Heart right ventricle (tissue), 16 donors: ENCODE measurements around the gene CYTH2. TPM values are rescaled to one million over a fixed set of nuclear protein-coding genes. Genes with fewer than 3 reads are reported as not detected.

Experiments
- ATAC-seq, 8 donors: fragments of 200-7000 bp; cut with Tn5 transposase; one replicate each; pipeline ENCODE4 v1.9.1; 2020; ENCODE audit warnings: mild to moderate bottlenecking in 8 of 8, moderate library complexity in 8 of 8, moderate number of reproducible peaks in 1 of 8
- DNase-seq, 2 donors: peaks; one replicate each; pipeline ENCODE4 v3.0.0-alpha.2; 2020
- H3K27ac ChIP-seq, 10 donors: fragments of 200-600 bp; sonication (generic) in 2 of 10; one replicate each; pipeline versions ENCODE4 v1.5.0 to v1.8.0; 2020 to 2022; ENCODE audit warnings: mild to moderate bottlenecking in 3 of 10
- H3K27me3 ChIP-seq, 7 donors: fragments of 200-600 bp; one replicate each; pipeline ENCODE4 v1.8.0; 2021 to 2022; ENCODE audit warnings: mild to moderate bottlenecking in 2 of 7
- H3K36me3 ChIP-seq, 9 donors: fragments of 200-600 bp; sonication (generic) in 1 of 9; one replicate each; pipeline versions ENCODE4 v1.5.0 to v1.8.0; 2020 to 2022; ENCODE audit warnings: mild to moderate bottlenecking in 2 of 9
- H3K4me1 ChIP-seq, 9 donors: fragments of 200-600 bp; sonication (generic) in 1 of 9; one replicate each; pipeline versions ENCODE4 v1.5.0 to v1.8.0; 2020 to 2022; ENCODE audit warnings: mild to moderate bottlenecking in 4 of 9
- H3K4me3 ChIP-seq, 10 donors: fragments of 200-600 bp; sonication (generic) in 2 of 10; one replicate each; pipeline versions ENCODE4 v1.5.0 to v1.8.0; 2020 to 2022; ENCODE audit warnings: mild to moderate bottlenecking in 7 of 10, moderate library complexity in 2 of 10
- H3K9me3 ChIP-seq, 11 donors: fragments of 200-600 bp in 10 of 11; sonication (generic) in 2 of 11; one replicate each; pipeline versions ENCODE4 v1.5.0 to v1.8.0; 2013 to 2022; ENCODE audit warnings: mild to moderate bottlenecking in 2 of 11, control low read depth in 1 of 11, moderate library complexity in 1 of 11
- CTCF ChIP-seq, 9 donors: fragments of 200-600 bp; sonication (generic) in 2 of 9; IDR thresholded peaks; one replicate each; pipeline versions ENCODE4 v1.5.0 to v1.8.0; 2021 to 2022; ENCODE audit warnings: antibody characterized with exemption in 9 of 9, mild to moderate bottlenecking in 5 of 9, moderate library complexity in 1 of 9
- WGBS, 2 donors: extraction: QIAGEN DNeasy Blood & Tissue Kit; methylation state at CpG; one replicate each; pipeline ENCODE4 v1.1.7; 2013; ENCODE audit warnings: inconsistent platforms in 1 of 2; 5-methylcytosine and 5-hydroxymethylcytosine counted together
- intact Hi-C, 10 donors: fragments of 100-400 bp; cut with DNase I; formaldehyde crosslinking; loops; one replicate each; pipeline versions ENCODE4 v1.11.1 to v1.14.2; 2022
- polyA plus RNA-seq, 2 donors: library from polyadenylated mRNA; stranded (reverse); fragments of 200-250 nt; gene quantifications; one replicate each; pipeline ENCODE4 v1.2.3, GENCODE V29; 2013
- total RNA-seq, 10 donors: library from RNA; stranded (reverse); fragmentation: NEBNext Ultra II Directional in 3 of 10; extraction: Animal tissue kit (Norgen Biotek cat#: 25700) in 3 of 10; gene quantifications; one replicate each; pipeline versions ENCODE4 v1.2.1 to v1.2.4, GENCODE V29; 2021 to 2023
- donor health status: Arrhythmogenic right ventricular cardiomyopathy.
- donor health status: ischemic (EF 13 %, LVEDD 7.1; RV severe dilation, severe dysfunction).
- donor health status: healthy with polysubstance abuse.
- donor health status: DM: no; HTN: yes; CAD: no.
- donor health status: DM: no; HTN: no; CAD: no.
- donor health status: ischemic (EF 25% LVEDD 6.9; RV normal size, moderate dysfunction).
- donor health status: ischemic (EF 25% LVEDD 5.7; RV mildly dilated, moderate dysfunction).
- donor health status: healthy.
- donor health status: DM: yes; HTN: yes; CAD: no.
- donor health status: Ischemic cardiomyopathy.
- donor health status: ischemic (EF 35%, LVEDD 5.7; RV mildly dilated, moderate dysfunction).
- donor health status: nonischemic (EF 11% LVEDD 7.7; RV severe dilation, severe dysfunction).
- donor health status: DM: yes; HTN: yes; CAD: no.
- donor health status: PGD.
- donor health status: ischemic (EF 29% LVEDD 5.4; RV normal size, mild dysfunction).
- donor health status: nonischemic (EF 23%, LVEDD 6.1; RV moderate dilation, normal function).

The CYTH2 gene
- total and polyA plus RNA-seq, 12 donors: 25.8 to 41.9 (median 32.2) TPM

DNA sequence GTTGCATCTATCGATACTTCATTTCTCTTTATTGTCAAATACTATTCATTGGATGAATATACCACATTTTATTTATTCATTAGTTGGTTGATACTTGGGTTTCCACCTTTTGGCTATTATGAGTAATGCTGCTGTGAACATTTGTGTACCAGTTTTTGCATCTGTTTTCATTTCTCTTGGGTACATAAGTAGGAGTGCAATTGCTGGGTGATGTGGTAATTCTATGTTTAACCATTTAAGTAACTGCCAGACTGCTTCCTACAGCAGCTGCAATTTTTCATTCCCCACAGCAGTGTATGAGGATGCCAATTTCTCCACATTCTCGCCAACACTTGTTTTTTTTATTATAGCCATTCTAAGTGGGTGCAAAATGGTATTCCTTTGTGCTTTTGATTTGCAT is 11.2 kb upstream of the CYTH2 start:
- no peak overlapping the region for H3K27ac ChIP-seq
- no peak overlapping the region for H3K4me3 ChIP-seq
- H3K27me3 ChIP-seq: no peaks in the 10 kb centered on the region
- no peaks in the 10 kb centered on the region for H3K9me3 ChIP-seq
- 94 to 95% methylated on average over 2 of the region's 2 CpGs for WGBS, 2 donors
- no peaks in the 10 kb centered on the region for H3K4me1 ChIP-seq
- DNase-seq (no peak), ATAC-seq (no peak)
- no peak for TF ChIP-seq CTCF (IDR thresholded peaks at IDR 0.05)
- intact Hi-C loops: no loop called here
- H3K36me3 ChIP-seq: peaks cover 0 to 56% (median 14%) of the 10 kb centered on the region in 9 donors

DNA sequence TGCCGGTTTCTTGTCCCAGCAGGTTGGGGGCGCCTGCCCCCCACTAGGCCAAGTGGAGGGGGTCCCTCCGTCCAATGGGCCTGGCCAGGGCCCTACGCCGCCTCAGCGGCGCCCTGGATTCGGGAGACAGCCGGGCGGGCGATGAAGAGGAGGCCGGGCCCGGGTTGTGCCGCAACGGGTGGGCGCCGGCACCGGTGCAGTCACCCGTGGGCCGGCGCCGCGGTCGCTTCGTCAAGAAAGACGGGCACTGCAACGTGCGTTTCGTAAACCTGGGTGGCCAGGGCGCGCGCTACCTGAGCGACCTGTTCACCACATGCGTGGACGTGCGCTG is 7.6 kb upstream of the CYTH2 start:
- peaks cover 0 to 22% (median 0%) of the 10 kb centered on the region in 9 donors for H3K36me3 ChIP-seq
- H3K9me3 ChIP-seq: no peaks in the 10 kb centered on the region
- TF ChIP-seq CTCF (IDR thresholded peaks at IDR 0.05): no peak
- no peak overlapping the region for H3K27ac ChIP-seq
- WGBS, 2 donors: 88 to 89% methylated on average over 36 of the region's 36 CpGs
- intact Hi-C loops: no loop called here
- no peak overlapping the region for H3K4me3 ChIP-seq
- ATAC-seq: peak in 1 of 8 donors; percentile 24
- no peaks in the 10 kb centered on the region for H3K4me1 ChIP-seq
- DNase-seq: no peak
- no peaks in the 10 kb centered on the region for H3K27me3 ChIP-seq

DNA sequence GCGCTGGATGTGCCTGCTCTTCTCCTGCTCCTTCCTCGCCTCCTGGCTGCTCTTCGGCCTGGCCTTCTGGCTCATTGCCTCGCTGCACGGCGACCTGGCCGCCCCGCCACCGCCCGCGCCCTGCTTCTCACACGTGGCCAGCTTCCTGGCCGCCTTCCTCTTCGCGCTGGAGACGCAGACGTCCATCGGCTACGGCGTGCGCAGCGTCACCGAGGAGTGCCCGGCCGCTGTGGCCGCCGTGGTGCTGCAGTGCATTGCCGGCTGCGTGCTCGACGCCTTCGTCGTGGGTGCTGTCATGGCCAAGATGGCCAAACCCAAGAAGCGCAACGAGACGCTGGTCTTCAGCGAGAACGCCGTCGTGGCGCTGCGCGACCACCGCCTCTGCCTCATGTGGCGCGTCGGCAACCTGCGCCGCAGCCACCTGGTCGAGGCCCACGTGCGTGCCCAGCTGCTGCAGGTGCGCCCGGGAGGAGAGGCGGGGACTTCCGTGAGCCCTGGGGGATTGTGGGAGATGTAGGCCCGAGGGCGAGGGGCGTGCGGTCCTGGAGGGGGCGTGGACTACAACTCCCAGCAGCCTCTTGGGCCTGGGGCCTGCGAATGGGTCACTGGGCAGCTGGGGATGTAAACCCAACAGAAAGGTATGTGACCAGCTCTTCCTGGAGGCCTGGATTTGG is 7.0 kb upstream of the CYTH2 start:
- Histone ChIP-seq H3K4me1 (no peaks in the 10 kb centered on the region), H3K36me3 (peaks cover 0 to 17% (median 0%) of the 10 kb centered on the region in 9 donors), H3K9me3 (no peaks in the 10 kb centered on the region), H3K27ac (no peak overlapping the region), H3K4me3 (no peak overlapping the region), H3K27me3 (no peaks in the 10 kb centered on the region)
- no peak for TF ChIP-seq CTCF (IDR thresholded peaks at IDR 0.05)
- ATAC-seq: peak in 3 of 8 donors; percentile 16 to 36 (median 27)
- intact Hi-C loops: no loop called here
- 62 to 69% methylated on average over 47 to 62 of the region's 62 CpGs for WGBS, 2 donors
- DNase-seq: no peak

DNA sequence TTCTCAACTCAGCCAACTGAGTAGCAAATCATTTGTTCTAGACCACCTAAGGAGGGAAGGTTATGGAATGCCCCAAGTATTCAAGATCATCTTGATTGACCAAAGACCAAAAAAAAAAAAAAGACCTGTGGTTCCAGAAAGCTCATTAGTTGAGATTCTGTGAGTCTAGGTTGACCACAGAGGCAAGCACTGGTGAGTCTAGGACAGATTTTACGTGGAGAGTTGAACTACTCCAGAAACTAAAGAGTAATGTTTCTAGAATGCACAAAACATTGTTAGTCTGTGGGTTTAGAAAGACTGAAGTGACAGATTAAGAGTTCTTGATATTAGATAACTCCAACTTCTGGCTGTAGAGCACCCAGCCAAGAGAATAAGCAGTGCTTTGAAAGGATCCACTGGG is 4.0 kb upstream of the CYTH2 start:
- WGBS, 2 donors: 97% methylated on average over 1 of the region's 1 CpG
- H3K36me3 ChIP-seq: peaks cover 0 to 7% (median under 1%) of the 10 kb centered on the region in 9 donors
- no peak for ATAC-seq

More for the DNA sequence above, 4.0 kb upstream of the CYTH2 start:
- intact Hi-C loops: no loop called here
- no peaks in the 10 kb centered on the region for H3K27me3 ChIP-seq
- no peaks in the 10 kb centered on the region for H3K9me3 ChIP-seq
- no peak overlapping the region for H3K4me3 ChIP-seq
- DNase-seq: no peak
- H3K4me1 ChIP-seq: peaks cover 3 to 13% (median 9%) of the 10 kb centered on the region in 9 donors
- TF ChIP-seq CTCF (IDR thresholded peaks at IDR 0.05): no peak
- no peak overlapping the region for H3K27ac ChIP-seq
